Measurements from ENCODE around the gene GRM5.

GRM5 gene

GRCh38 chr11:88618327-88619070 lies 447.3 kb downstream of the GRM5 start:
- DNase-seq (ENCODE audit: low read depth), result no peak

GRCh38 chr11:88617226-88617625 lies 448.6 kb downstream of the GRM5 start:
- DNase-seq (ENCODE audit: low read depth), result no peak

- DNase-seq (ENCODE audit: low read depth), result peak; percentile 8
Observed at GRCh38 chr11:88604260-88604659, 461.5 kb downstream of the GRM5 start.

- no peak for DNase-seq (ENCODE audit: low read depth)
Observed at GRCh38 chr11:88603091-88603867, 462.5 kb downstream of the GRM5 start.

- no peak for DNase-seq (ENCODE audit: low read depth)
Observed at GRCh38 chr11:88597387-88597786, 468.4 kb downstream of the GRM5 start.

GRCh38 chr11:88596786-88597185 lies 469.0 kb downstream of the GRM5 start:
- DNase-seq (ENCODE audit: low read depth), result peak; percentile 6

- no peak for DNase-seq (ENCODE audit: low read depth)
Observed at GRCh38 chr11:88594274-88594950, 471.4 kb downstream of the GRM5 start.

- DNase-seq (ENCODE audit: low read depth), result peak; percentile 0
Observed at GRCh38 chr11:88590361-88590760, 475.4 kb downstream of the GRM5 start.

- no peak for DNase-seq (ENCODE audit: low read depth)
Observed at GRCh38 chr11:88583251-88583650, 482.5 kb downstream of the GRM5 start.

GRCh38 chr11:88579466-88579865 lies 486.3 kb downstream of the GRM5 start:
- no peak for DNase-seq (ENCODE audit: low read depth)

- DNase-seq (ENCODE audit: low read depth), result no peak
Observed at GRCh38 chr11:88576741-88577140, 489.0 kb downstream of the GRM5 start.

GRCh38 chr11:88575916-88576315 lies 489.9 kb downstream of the GRM5 start:
- no peak for DNase-seq (ENCODE audit: low read depth)

- no peak for DNase-seq (ENCODE audit: low read depth)
Observed at GRCh38 chr11:88569342-88569741, 496.4 kb downstream of the GRM5 start.

GRCh38 chr11:88555829-88556202 lies 510.0 kb downstream of the GRM5 start:
- peak; percentile 36 for DNase-seq (ENCODE audit: low read depth)

GRCh38 chr11:88555018-88555828 lies 510.6 kb downstream of the GRM5 start:
- DNase-seq (ENCODE audit: low read depth), result peak; percentile 100

GRCh38 chr11:88553204-88553603 lies 512.6 kb downstream of the GRM5 start:
- DNase-seq (ENCODE audit: low read depth), result peak; percentile 56

GRCh38 chr11:88552379-88553062 lies 513.3 kb downstream of the GRM5 start:
- peak; percentile 78 for DNase-seq (ENCODE audit: low read depth)

- DNase-seq (ENCODE audit: low read depth), result peak; percentile 51
Observed at GRCh38 chr11:88544656-88545280, 521.0 kb downstream of the GRM5 start.

- DNase-seq (ENCODE audit: low read depth), result peak; percentile 94
Observed at GRCh38 chr11:88543902-88544655, 521.7 kb downstream of the GRM5 start.

GRCh38 chr11:88541006-88541405 lies 524.8 kb downstream of the GRM5 start:
- DNase-seq (ENCODE audit: low read depth), result no peak
